ENCODE results near the gene KNDC1. TPM values are rescaled to one million over a fixed set of nuclear protein-coding genes. Genes with fewer than 3 reads are reported as not detected.

The KNDC1 gene
- total and polyA plus RNA-seq, 3 donors from 2014 or later = 4.2 to 19.8 (median 13.3) TPM

- WGBS, 2 donors = 95 to 100% methylated on average over 6 to 23 of the region's 25 CpGs
- no peaks in the 10 kb centered on the region for H3K9me3 ChIP-seq
- no peak overlapping the region for H3K27ac ChIP-seq
- no peaks in the 10 kb centered on the region for H3K4me1 ChIP-seq
- TF ChIP-seq, protein P1, sequence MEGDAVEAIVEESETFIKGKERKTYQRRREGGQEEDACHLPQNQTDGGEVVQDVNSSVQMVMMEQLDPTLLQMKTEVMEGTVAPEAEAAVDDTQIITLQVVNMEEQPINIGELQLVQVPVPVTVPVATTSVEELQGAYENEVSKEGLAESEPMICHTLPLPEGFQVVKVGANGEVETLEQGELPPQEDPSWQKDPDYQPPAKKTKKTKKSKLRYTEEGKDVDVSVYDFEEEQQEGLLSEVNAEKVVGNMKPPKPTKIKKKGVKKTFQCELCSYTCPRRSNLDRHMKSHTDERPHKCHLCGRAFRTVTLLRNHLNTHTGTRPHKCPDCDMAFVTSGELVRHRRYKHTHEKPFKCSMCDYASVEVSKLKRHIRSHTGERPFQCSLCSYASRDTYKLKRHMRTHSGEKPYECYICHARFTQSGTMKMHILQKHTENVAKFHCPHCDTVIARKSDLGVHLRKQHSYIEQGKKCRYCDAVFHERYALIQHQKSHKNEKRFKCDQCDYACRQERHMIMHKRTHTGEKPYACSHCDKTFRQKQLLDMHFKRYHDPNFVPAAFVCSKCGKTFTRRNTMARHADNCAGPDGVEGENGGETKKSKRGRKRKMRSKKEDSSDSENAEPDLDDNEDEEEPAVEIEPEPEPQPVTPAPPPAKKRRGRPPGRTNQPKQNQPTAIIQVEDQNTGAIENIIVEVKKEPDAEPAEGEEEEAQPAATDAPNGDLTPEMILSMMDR (IDR thresholded peaks at IDR 0.05) = no peak
- H3K36me3 ChIP-seq (ENCODE audit: low read depth, missing control alignments) = no peaks in the 10 kb centered on the region
- H3K4me3 ChIP-seq = no peak overlapping the region
- DNase-seq = no peak
- H3K27me3 ChIP-seq = no peaks in the 10 kb centered on the region
- intact Hi-C loops (cut with DNase I; ENCODE audit: low total_unique reads) = no loop called here
These were observed 113.0 kb downstream of the KNDC1 start for GRCh38 chr10:133272964-133273420.

- TF ChIP-seq, protein P1 (IDR thresholded peaks at IDR 0.05) = no peak
- no peak for TF ChIP-seq POLR2A (IDR thresholded peaks at IDR 0.05)
- Histone ChIP-seq H3K27ac (no peak overlapping the region), H3K4me1 (no peaks in the 10 kb centered on the region), H3K27me3 (no peaks in the 10 kb centered on the region), H3K4me3 (no peak overlapping the region), H3K9me3 (no peaks in the 10 kb centered on the region), H3K36me3 (ENCODE audit: low read depth, missing control alignments) (no peaks in the 10 kb centered on the region)
- WGBS, 2 donors = 91 to 95% methylated on average over 10 to 28 of the region's 28 CpGs
- intact Hi-C loops (cut with DNase I; ENCODE audit: low total_unique reads) = no loop called here
- no peak for DNase-seq
These were observed 113.6 kb downstream of the KNDC1 start for GRCh38 chr10:133273534-133274143.

- Histone ChIP-seq H3K27ac (no peak overlapping the region), H3K4me3 (no peak overlapping the region), H3K9me3 (no peaks in the 10 kb centered on the region), H3K27me3 (no peaks in the 10 kb centered on the region), H3K36me3 (ENCODE audit: low read depth, missing control alignments) (no peaks in the 10 kb centered on the region), H3K4me1 (no peaks in the 10 kb centered on the region)
- 48 to 76% methylated on average over 4 to 26 of the region's 26 CpGs for WGBS, 2 donors
- intact Hi-C loops (cut with DNase I; ENCODE audit: low total_unique reads) = no loop called here
- no peak for TF ChIP-seq POLR2A (IDR thresholded peaks at IDR 0.05)
- TF ChIP-seq, protein P1 (IDR thresholded peaks at IDR 0.05) = no peak
- DNase-seq = no peak
These were observed 115.0 kb downstream of the KNDC1 start for GRCh38 chr10:133274751-133275683.

- Histone ChIP-seq H3K27me3 (no peaks in the 10 kb centered on the region), H3K4me1 (no peaks in the 10 kb centered on the region), H3K27ac (no peak overlapping the region), H3K36me3 (ENCODE audit: low read depth, missing control alignments) (no peaks in the 10 kb centered on the region), H3K9me3 (no peaks in the 10 kb centered on the region), H3K4me3 (no peak overlapping the region)
- no peak for DNase-seq
- 51 to 63% methylated on average over 3 to 12 of the region's 12 CpGs for WGBS, 2 donors
- TF ChIP-seq, protein P1 (IDR thresholded peaks at IDR 0.05) = no peak
- TF ChIP-seq POLR2A (IDR thresholded peaks at IDR 0.05) = no peak
- intact Hi-C loops (cut with DNase I; ENCODE audit: low total_unique reads) = no loop called here
These were observed 115.7 kb downstream of the KNDC1 start for GRCh38 chr10:133275684-133276092.

MicroRNA genes within 50 kb of the gene (microRNA counts, 767-probe panel; counts per million panel counts)
- microRNA hsa-miR-202-3p = 6,034 to 6,285 counts per million in 2 donors

Small RNAs within 50 kb of the gene (microRNA-seq; reads per million reads assigned to microRNA genes)
- 26,222 to 29,763 reads per million in 2 donors for gene MIR202 (ENCODE audit: borderline number of aligned reads in 2 of 2, borderline replicate concordance in 1 of 2)

Other genes starting within 250 kb of the KNDC1 start
- 10 to 100 TPM; 36.0 to 67.6 TPM for gene CFAP46, start 217.6 kb upstream of the KNDC1 start, total RNA-seq
- gene CFAP46, start 217.6 kb upstream of the KNDC1 start, polyA plus RNA-seq (ENCODE audit: insufficient read depth, low read depth, low replicate concordance) = 59.0 TPM
- gene ADGRA1, start 72.3 kb upstream of the KNDC1 start, total RNA-seq = 1 to 10 TPM; 1.1 to 1.4 TPM
- 0.95 TPM for gene ADGRA1, start 72.3 kb upstream of the KNDC1 start, polyA plus RNA-seq (ENCODE audit: insufficient read depth, low read depth, low replicate concordance)
- gene UTF1, start 70.0 kb downstream of the KNDC1 start, total RNA-seq = 10 to 100 TPM; 17.2 to 18.6 TPM
- 5.3 TPM for gene UTF1, start 70.0 kb downstream of the KNDC1 start, polyA plus RNA-seq (ENCODE audit: insufficient read depth, low read depth, low replicate concordance)
- gene VENTX, start 77.6 kb downstream of the KNDC1 start, total RNA-seq = 1 to 10 TPM; 2.2 to 3.5 TPM
- gene VENTX, start 77.6 kb downstream of the KNDC1 start, polyA plus RNA-seq (ENCODE audit: insufficient read depth, low read depth, low replicate concordance) = 1.5 TPM
- gene ADAM8, start 116.6 kb downstream of the KNDC1 start, total RNA-seq = 10 to 100 TPM; 12.8 to 14.6 TPM
- 3.5 TPM for gene ADAM8, start 116.6 kb downstream of the KNDC1 start, polyA plus RNA-seq (ENCODE audit: insufficient read depth, low read depth, low replicate concordance)
- 100 to 1,000 TPM in 1 of 2 donors, 10 to 100 TPM in 1; 84.3 to 101 TPM for gene TUBGCP2, start 148.7 kb downstream of the KNDC1 start, total RNA-seq
- 76.0 TPM for gene TUBGCP2, start 148.7 kb downstream of the KNDC1 start, polyA plus RNA-seq (ENCODE audit: insufficient read depth, low read depth, low replicate concordance)
- 10 to 100 TPM; 46.5 to 50.5 TPM for gene ZNF511, start 148.7 kb downstream of the KNDC1 start, total RNA-seq
- 39.6 TPM for gene ZNF511, start 148.7 kb downstream of the KNDC1 start, polyA plus RNA-seq (ENCODE audit: insufficient read depth, low read depth, low replicate concordance)
- gene CALY, start 176.7 kb downstream of the KNDC1 start, total RNA-seq = 10 to 100 TPM; 19.2 to 35.5 TPM
- 4.9 TPM for gene CALY, start 176.7 kb downstream of the KNDC1 start, polyA plus RNA-seq (ENCODE audit: insufficient read depth, low read depth, low replicate concordance)
- gene PRAP1, start 187.2 kb downstream of the KNDC1 start, total RNA-seq = 10 to 100 TPM; 10.1 to 24.6 TPM
- 11.3 TPM for gene PRAP1, start 187.2 kb downstream of the KNDC1 start, polyA plus RNA-seq (ENCODE audit: insufficient read depth, low read depth, low replicate concordance)
- gene FUOM, start 197.8 kb downstream of the KNDC1 start, total RNA-seq = 10 to 100 TPM in 1 of 2 donors, 1 to 10 TPM in 1; 9.5 to 12.8 TPM
- 13.6 TPM for gene FUOM, start 197.8 kb downstream of the KNDC1 start, polyA plus RNA-seq (ENCODE audit: insufficient read depth, low read depth, low replicate concordance)
- 100 to 1,000 TPM; 104 to 118 TPM for gene ECHS1, start 213.1 kb downstream of the KNDC1 start, total RNA-seq
- gene ECHS1, start 213.1 kb downstream of the KNDC1 start, polyA plus RNA-seq (ENCODE audit: insufficient read depth, low read depth, low replicate concordance) = 118 TPM
- gene PAOX, start 219.0 kb downstream of the KNDC1 start, total RNA-seq = 10 to 100 TPM; 24.8 to 49.5 TPM
- gene PAOX, start 219.0 kb downstream of the KNDC1 start, polyA plus RNA-seq (ENCODE audit: insufficient read depth, low read depth, low replicate concordance) = 91.5 TPM
- gene MTG1, start 233.9 kb downstream of the KNDC1 start, total RNA-seq = 10 to 100 TPM; 72.9 to 84.8 TPM
- 76.1 TPM for gene MTG1, start 233.9 kb downstream of the KNDC1 start, polyA plus RNA-seq (ENCODE audit: insufficient read depth, low read depth, low replicate concordance)